HFF-Myc (cell line): ENCODE data around the gene ARHGAP27.

ENCODE experiments used
- DNase-seq: peaks from one replicate; pipeline ENCODE4 v3.0.0-alpha.2; 2011; ENCODE audit warnings: low read depth; ENCODE audit errors: extremely low read depth
- H3K4me3 ChIP-seq: replicated peaks from 2 replicates; pipeline ENCODE4 v1.5.1; 2011; ENCODE audit warnings: low read depth, mild to moderate bottlenecking, control low read depth, low read length
- TF ChIP-seq, protein P1 (sequence below): IDR thresholded peaks from 2 replicates; pipeline ENCODE4 v1.5.1; 2012; ENCODE audit warnings: mild to moderate bottlenecking, low read depth, low read length, control low read depth; ENCODE audit errors: missing control alignments

Gene ARHGAP27

GRCh38 chr17:45411348-45412105 is 21.1 kb downstream of the ARHGAP27 start:
- H3K4me3 ChIP-seq: no peak overlapping the region
- TF ChIP-seq, protein P1, sequence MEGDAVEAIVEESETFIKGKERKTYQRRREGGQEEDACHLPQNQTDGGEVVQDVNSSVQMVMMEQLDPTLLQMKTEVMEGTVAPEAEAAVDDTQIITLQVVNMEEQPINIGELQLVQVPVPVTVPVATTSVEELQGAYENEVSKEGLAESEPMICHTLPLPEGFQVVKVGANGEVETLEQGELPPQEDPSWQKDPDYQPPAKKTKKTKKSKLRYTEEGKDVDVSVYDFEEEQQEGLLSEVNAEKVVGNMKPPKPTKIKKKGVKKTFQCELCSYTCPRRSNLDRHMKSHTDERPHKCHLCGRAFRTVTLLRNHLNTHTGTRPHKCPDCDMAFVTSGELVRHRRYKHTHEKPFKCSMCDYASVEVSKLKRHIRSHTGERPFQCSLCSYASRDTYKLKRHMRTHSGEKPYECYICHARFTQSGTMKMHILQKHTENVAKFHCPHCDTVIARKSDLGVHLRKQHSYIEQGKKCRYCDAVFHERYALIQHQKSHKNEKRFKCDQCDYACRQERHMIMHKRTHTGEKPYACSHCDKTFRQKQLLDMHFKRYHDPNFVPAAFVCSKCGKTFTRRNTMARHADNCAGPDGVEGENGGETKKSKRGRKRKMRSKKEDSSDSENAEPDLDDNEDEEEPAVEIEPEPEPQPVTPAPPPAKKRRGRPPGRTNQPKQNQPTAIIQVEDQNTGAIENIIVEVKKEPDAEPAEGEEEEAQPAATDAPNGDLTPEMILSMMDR: no peak
- DNase-seq: no peak

- no peak for DNase-seq
- TF ChIP-seq, protein P1: no peak
- no peak overlapping the region for H3K4me3 ChIP-seq
Measured at GRCh38 chr17:45410144-45411091, 22.3 kb downstream of the ARHGAP27 start.

- no peak for DNase-seq
- H3K4me3 ChIP-seq: no peak overlapping the region
- TF ChIP-seq, protein P1: no peak
Measured at GRCh38 chr17:45409659-45410076, 23.0 kb downstream of the ARHGAP27 start.

- no peak overlapping the region for H3K4me3 ChIP-seq
- no peak for DNase-seq
- TF ChIP-seq, protein P1: no peak
Measured at GRCh38 chr17:45408611-45409421, 23.9 kb downstream of the ARHGAP27 start.

GRCh38 chr17:45406107-45406506 is 26.6 kb downstream of the ARHGAP27 start:
- no peak overlapping the region for H3K4me3 ChIP-seq
- TF ChIP-seq, protein P1: no peak
- no peak for DNase-seq
